Activated CD8-positive, alpha-beta memory T cell treated with anti-CD3 and anti-CD28 coated beads, Interleukin-2, amount 50 U/mL, for 48 hours (primary cell): ENCODE data around the gene ABHD17A.

Source experiments
- DNase-seq: peaks from one replicate; pipeline ENCODE4 v3.0.0-alpha.2; 2020

The ABHD17A gene

DNA sequence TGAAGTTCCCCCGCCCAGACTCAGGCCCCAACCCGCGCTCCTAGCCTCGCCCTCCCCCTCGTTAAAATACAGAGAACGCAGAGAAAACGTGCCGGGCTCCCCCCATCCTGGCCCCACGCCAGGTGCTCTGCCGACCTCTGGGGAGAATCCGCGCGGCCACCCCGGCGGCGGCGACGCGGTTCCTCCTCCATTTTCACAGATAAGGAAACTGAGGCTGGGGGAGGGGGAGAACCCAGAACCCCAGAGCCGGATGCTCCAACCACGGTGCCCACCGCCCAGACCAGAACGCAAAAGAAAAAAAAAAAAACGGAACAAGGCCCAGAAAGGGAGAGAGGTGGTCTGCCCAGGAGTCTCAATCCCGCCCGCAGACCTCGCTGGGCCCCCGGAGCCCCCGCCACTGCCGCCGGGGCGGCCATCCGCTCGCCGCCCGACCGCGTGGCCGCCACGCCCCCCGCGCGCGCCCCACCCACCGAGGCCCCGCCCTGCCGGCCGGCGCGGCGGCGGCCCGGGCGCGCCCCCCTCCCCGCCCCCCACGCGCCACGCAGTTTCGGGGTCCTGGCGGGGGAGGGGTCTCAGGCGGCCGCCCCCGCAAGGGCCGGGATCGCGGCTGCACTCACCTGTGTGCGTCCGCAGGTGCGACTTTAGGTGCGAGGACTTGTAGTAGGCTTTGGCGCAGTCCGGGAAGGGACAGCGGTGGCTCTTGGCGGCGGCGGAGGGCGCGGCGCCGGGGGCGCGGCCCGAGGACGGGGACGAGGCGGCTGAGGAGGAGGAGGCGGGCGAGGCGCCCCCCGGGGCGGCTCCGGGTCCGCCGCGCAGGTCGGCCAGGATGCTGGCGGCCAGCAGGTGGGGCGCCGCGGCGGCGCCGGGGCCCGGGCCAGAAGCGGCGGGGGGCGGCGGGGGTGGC is 22.6 kb downstream of the ABHD17A start:
- DNase-seq, result peak; percentile 84

GRCh38 chr19:1862068-1862423 is 23.2 kb downstream of the ABHD17A start:
- no peak for DNase-seq

DNA sequence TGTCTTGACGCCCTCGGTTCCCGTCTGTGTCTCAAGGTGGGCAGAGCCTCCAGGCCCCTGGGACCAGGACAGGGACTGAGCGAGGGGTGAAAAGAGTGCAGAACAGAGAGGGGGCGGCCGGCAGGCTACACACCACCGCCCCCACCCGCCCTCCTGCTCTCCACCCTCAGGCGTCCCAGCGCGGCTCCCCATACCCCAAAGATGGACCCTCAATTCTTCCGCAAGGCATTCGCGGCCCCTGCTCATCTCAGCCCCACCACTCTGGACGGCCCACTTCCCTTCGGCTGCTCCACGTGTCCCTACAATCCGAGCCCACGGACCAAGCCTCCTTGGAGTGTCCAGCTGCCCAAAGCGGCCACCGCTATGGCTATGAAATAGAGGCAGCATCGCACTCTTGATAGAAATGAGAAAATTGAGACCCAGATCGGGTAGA is 23.7 kb downstream of the ABHD17A start:
- DNase-seq, result no peak

- DNase-seq, result no peak
Measured at GRCh38 chr19:1860821-1861598, 24.3 kb downstream of the ABHD17A start.

- no peak for DNase-seq
Measured at GRCh38 chr19:1860042-1860775, 25.1 kb downstream of the ABHD17A start.

- DNase-seq, result no peak
Measured at GRCh38 chr19:1859331-1859781, 25.9 kb downstream of the ABHD17A start.

DNA sequence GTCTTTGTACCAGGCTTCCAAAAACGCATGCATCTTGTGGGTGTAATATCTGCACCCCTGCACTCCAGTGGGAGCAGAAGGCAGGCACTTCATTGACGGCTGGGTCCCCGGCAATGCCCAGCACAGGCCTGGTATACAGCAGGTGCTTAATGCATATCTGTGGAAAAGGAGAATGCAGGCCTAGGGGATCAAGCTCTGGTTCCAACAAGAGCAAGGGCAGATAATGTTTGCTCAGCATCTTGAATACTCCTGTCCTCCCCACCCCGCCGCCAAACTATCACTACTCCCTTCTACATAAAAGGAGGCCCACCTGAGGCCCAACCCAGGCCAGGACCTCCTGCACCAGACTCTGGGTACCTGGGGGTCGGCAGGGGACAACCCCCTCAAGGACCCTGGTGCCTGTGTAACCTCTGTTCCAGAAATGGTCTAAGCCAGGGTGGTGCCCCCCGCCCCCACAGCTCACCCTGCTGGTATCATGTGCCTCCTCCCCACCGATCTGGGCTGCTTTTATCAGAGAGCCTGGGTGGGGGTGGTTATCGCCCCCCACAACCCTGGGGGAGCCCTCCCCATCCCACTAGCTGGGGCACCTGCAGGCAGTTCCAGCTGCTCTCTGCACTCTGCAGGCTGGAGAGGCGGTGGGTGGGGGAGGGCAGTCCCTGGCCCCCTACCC is 26.7 kb downstream of the ABHD17A start:
- DNase-seq, result no peak

GRCh38 chr19:1857648-1858326 is 27.5 kb downstream of the ABHD17A start:
- no peak for DNase-seq

- peak; percentile 78 for DNase-seq
Measured at GRCh38 chr19:1856698-1857603, 28.3 kb downstream of the ABHD17A start.

DNA sequence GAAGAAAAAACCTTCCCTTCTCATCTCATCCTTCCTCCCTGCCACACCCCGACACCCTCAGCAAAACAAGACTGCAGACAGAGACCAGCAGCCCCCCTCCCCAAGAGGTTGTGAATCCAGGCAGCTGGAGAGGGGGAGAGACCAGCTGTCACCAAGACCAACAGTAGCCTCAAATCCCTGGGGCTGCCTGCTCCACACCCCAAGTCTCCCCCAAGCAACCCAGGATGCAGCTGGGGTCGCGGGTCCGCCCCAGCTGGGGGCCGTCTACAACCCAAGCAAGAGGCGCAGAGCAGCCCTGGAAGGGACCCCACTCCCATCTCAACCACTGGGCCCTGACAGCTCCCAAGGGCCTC is 29.0 kb downstream of the ABHD17A start:
- DNase-seq, result no peak

DNA sequence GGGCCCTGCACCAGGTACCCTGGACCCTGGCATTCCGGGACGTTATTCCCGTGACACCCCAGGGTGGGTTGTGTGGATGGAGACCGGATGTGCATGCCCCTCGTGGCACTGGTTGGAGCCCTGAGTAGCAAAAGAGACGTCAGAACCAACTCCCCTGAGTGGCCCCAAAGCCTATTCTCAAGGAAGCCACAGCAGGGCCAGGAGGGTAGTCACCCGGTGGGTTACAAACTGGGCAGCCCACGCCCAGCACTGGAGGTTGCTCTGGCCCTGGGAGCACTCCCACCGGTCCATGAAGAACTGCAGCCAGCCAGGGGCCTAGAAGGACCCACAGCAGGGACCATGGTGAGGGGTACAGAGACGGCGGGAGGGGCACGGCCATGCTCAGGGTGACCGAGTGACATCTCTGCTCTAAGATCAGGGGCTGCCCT is 29.5 kb downstream of the ABHD17A start:
- DNase-seq, result no peak

DNA sequence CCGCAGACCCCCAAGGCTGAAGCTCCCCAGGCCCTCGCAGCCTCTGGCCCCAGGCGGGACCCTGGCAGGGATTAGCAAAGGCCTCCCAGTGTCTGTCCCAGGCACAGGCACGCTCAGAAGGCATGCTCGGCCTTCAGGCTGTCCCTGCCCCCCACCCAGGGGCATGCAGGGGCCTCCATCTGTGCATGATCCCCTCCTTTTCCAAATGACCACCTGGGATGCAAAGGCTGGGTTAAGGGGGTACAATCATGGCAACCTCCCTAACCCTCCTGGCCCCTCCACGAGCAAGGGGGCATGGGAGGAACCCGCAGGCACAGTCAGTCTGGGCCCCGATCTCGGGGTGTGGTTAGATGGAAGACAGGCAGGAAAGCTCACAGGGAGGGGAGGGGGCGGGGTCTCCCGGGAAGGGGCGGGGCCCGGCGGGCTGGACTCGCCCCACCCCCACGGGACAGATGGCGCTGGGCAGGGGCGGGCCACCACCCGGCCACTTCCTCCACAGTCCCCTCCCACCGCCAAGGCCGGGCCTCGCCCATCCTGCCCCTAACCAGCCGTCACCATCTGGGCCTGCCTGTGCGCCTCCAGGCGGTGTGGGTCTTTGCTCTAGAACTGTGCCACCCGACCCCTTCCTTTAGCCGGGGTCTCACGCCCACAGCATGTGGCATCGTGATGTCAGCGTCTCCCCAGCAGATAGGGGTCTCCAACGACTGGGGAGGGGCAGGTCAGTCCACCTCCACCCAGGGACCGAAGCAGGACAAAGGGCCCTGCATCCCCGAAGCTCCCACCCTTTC is 30.1 kb downstream of the ABHD17A start:
- peak; percentile 91 for DNase-seq

DNA sequence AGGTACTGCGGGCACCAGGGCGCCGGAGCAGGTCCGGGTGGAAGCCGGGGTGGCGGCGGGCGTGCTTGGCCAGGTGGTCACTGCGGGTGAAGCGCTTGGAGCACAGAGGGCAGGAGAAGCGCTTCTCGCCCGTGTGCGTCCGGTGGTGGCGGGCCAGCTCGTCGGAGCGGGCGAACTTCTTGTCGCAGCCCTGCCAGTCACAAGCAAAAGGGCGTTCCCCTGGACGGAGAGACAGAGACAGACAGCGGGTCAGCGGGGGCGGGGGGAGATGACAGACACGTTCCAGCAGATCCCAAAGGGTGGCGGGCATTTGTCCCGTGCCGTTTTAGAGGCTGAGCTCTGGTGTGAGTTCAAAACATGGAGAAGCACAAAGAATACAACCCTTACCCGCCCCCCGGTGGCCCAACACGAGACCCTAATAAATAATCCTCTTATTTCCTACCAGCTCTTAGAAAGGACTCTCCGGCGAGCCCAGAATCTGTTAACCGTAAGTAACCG is 30.7 kb downstream of the ABHD17A start:
- DNase-seq, result no peak

DNA sequence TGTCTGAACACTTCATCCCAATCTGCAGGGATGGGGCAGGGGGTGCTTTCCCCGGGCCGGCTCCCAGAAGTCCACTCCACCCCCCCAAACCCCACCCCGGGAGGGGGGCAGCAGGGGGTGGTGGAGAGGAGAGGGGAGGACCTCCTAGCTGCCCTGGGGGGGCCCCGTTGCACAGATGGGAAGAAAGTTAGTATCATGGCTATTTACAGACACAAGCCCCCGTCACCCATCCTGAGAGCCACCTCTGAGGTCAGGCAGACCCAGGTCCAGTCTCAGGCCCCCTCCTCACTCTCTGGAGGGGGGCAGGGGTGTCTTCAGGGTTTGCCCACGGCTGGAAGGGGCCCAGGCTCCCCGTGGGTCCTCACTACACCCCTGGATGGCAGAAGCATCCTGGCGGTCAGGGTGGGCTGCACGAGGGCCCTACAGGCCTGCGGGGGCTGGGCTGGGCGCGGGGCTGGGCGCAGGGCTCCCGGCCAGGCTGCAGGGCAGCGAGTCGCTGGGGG is 31.2 kb downstream of the ABHD17A start:
- no peak for DNase-seq

- peak; percentile 94 for DNase-seq
Measured at GRCh38 chr19:1853295-1854038, 31.8 kb downstream of the ABHD17A start.

GRCh38 chr19:1852581-1853128 is 32.6 kb downstream of the ABHD17A start:
- no peak for DNase-seq

DNA sequence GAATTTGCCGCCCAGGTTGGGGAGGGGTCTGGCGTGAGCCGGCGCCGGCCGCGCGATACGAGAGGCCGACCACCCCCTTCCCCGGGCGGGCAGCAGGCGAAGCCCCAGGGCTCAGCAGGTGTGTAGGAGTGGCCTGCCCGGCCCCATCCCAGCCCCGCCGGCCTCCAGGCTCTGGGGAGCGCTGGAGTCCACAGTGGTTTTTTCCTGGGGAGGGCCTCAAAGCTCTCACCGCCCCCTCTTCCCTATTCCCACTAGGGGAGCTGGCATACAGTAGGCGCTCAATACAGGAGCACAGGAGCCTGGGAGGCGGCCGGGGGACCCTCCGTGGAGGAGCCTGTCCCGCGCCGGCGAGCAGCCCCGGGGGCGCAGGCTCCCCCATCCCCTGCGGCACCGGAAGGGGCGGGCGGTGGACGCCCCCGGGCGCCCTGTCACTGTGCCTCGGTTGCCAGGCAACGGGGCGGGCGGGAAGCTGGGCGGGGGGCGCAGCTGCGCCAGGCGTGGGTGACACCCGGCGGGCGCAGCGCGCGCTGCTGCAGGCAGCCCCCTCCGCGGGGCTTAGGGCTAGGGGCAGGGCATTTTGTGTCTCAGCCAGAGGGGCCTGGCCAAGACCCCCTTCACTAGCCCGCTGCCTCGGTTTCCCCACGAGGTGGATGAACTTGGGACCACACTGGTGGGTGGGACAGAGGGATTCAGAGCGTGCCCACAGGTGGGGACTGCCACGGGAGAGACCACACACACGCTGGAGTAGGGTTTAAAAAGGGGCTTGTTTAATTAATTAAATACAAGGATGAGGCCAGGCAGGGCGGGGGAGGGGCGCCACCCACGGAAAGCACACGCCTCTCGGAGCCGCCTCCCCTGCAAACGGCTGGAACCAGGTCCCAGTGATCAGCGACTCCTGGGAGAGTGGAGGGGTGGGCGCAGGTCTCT is 33.4 kb downstream of the ABHD17A start:
- peak; percentile 77 for DNase-seq
